ENCODE data around the gene PNPT1.

- TF ChIP-seq POLR2A (IDR thresholded peaks at IDR 0.05; ENCODE audit: low read depth, low read length), result no peak
- TF ChIP-seq RCOR1 (IDR thresholded peaks at IDR 0.05; ENCODE audit: insufficient replicate concordance, low read length), result no peak
- no peak for TF ChIP-seq CTCF (conservative IDR thresholded peaks at IDR 0.05; ENCODE audit: low read depth, low read length)
- no peak for TF ChIP-seq RAD21 (IDR thresholded peaks at IDR 0.05; ENCODE audit: low read length)
- no peak for TF ChIP-seq MAZ (IDR thresholded peaks at IDR 0.05; ENCODE audit: borderline replicate concordance, low read depth, low read length)
- TF ChIP-seq CEBPB (IDR thresholded peaks at IDR 0.05; ENCODE audit: low read depth, low read length), result no peak
- TF ChIP-seq NFE2L2 (IDR thresholded peaks at IDR 0.05; ENCODE audit: low read depth, low read length), result no peak
- TF ChIP-seq RFX5 (IDR thresholded peaks at IDR 0.05; ENCODE audit: low read depth, low read length), result no peak
- TF ChIP-seq MXI1 (IDR thresholded peaks at IDR 0.05; ENCODE audit: borderline replicate concordance, low read depth, low read length), result no peak
- TF ChIP-seq USF2 (IDR thresholded peaks at IDR 0.05; ENCODE audit: low read depth, low read length), result no peak
- no peak for TF ChIP-seq ELK1 (IDR thresholded peaks at IDR 0.05; ENCODE audit: borderline replicate concordance, low read depth, low read length)
- no peak for TF ChIP-seq SMC3 (IDR thresholded peaks at IDR 0.05; ENCODE audit: low read depth, low read length)
- TF ChIP-seq MAFK (IDR thresholded peaks at IDR 0.05; ENCODE audit: low read depth, low read length), result no peak
- no peak for TF ChIP-seq FOS (IDR thresholded peaks at IDR 0.05; ENCODE audit: low read depth, low read length)
Observed at GRCh38 chr2:55621802-55622201, 71.8 kb downstream of the PNPT1 start.

All from IMR-90 (cell line).